ENCODE measurements around the gene PLEKHG1.

Gene PLEKHG1

GRCh38 chr6:150596439-150596838, 3.2 kb upstream of the PLEKHG1 start:
- Histone ChIP-seq H3K27ac (ENCODE audit: low read depth, low read length) (no peak overlapping the region), H3K36me3 (ENCODE audit: low read length) (no peaks in the 10 kb centered on the region), H3K9ac (ENCODE audit: low read length) (no peak overlapping the region), H4K20me1 (ENCODE audit: low read depth, low read length) (no peaks in the 10 kb centered on the region), H3K4me2 (ENCODE audit: low read depth, low read length, poor library complexity, severe bottlenecking) (no peak overlapping the region), H3F3A (ENCODE audit: insufficient read depth) (peaks cover 11% of the 10 kb centered on the region), H3K27me3 (ENCODE audit: low read length) (no peaks in the 10 kb centered on the region), H3K9me3 (ENCODE audit: insufficient read depth, low read length) (no peaks in the 10 kb centered on the region), H3K79me2 (ENCODE audit: insufficient read depth, low read length) (peaks cover 4% of the 10 kb centered on the region; the same call in 1 of the 2 replicates), H3K4me3 (ENCODE audit: insufficient read depth, low read length, poor library complexity, severe bottlenecking) (no peak overlapping the region), H3K9me2 (replicated peaks; ENCODE audit: insufficient read depth, low read length) (no peaks in the 10 kb centered on the region), H2AFZ (ENCODE audit: low read depth, low read length, severe bottlenecking) (no peak overlapping the region)
- TF ChIP-seq EZH2phosphoT487 (conservative IDR thresholded peaks at IDR 0.05; ENCODE audit: low read length) (no peak), CTCF (IDR thresholded peaks at IDR 0.05; ENCODE audit: insufficient read depth, low read length, poor library complexity, severe bottlenecking) (no peak)

- Histone ChIP-seq H3K9me2 (replicated peaks; ENCODE audit: insufficient read depth, low read length) (no peaks in the 10 kb centered on the region), H3K27me3 (ENCODE audit: low read length) (no peaks in the 10 kb centered on the region), H3K9me3 (ENCODE audit: insufficient read depth, low read length) (no peaks in the 10 kb centered on the region), H3K27ac (ENCODE audit: low read depth, low read length) (0 out of 2 replicates have a peak overlapping the region, but pooled peaks have one; percentile 71), H4K20me1 (ENCODE audit: low read depth, low read length) (no peaks in the 10 kb centered on the region), H3K36me3 (ENCODE audit: low read length) (no peaks in the 10 kb centered on the region), H3K79me2 (ENCODE audit: insufficient read depth, low read length) (peaks cover 14% of the 10 kb centered on the region; the same call in 1 of the 2 replicates), H3K4me3 (ENCODE audit: insufficient read depth, low read length, poor library complexity, severe bottlenecking) (no peak overlapping the region), H3F3A (ENCODE audit: insufficient read depth) (peaks cover 11% of the 10 kb centered on the region), H3K9ac (ENCODE audit: low read length) (0 out of 2 replicates have a peak overlapping the region, but pooled peaks have one; percentile 78), H2AFZ (ENCODE audit: low read depth, low read length, severe bottlenecking) (no peak overlapping the region), H3K4me2 (ENCODE audit: low read depth, low read length, poor library complexity, severe bottlenecking) (peak overlapping the region; percentile 70)
- TF ChIP-seq CTCF (IDR thresholded peaks at IDR 0.05; ENCODE audit: insufficient read depth, low read length, poor library complexity, severe bottlenecking) (no peak), EZH2phosphoT487 (conservative IDR thresholded peaks at IDR 0.05; ENCODE audit: low read length) (no peak)
Observed at GRCh38 chr6:150598401-150598800, 1.3 kb upstream of the PLEKHG1 start.

GRCh38 chr6:150598858-150599198, 857 bp upstream of the PLEKHG1 start:
- Histone ChIP-seq H3K4me3 (ENCODE audit: insufficient read depth, low read length, poor library complexity, severe bottlenecking) (no peak overlapping the region), H3K4me2 (ENCODE audit: low read depth, low read length, poor library complexity, severe bottlenecking) (peak overlapping the region; percentile 70), H3K9ac (ENCODE audit: low read length) (peak overlapping the region; percentile 78), H3K27me3 (ENCODE audit: low read length) (no peaks in the 10 kb centered on the region), H3K9me2 (replicated peaks; ENCODE audit: insufficient read depth, low read length) (no peaks in the 10 kb centered on the region), H3K36me3 (ENCODE audit: low read length) (no peaks in the 10 kb centered on the region), H2AFZ (ENCODE audit: low read depth, low read length, severe bottlenecking) (peak overlapping the region; percentile 44), H3K9me3 (ENCODE audit: insufficient read depth, low read length) (no peaks in the 10 kb centered on the region), H3F3A (ENCODE audit: insufficient read depth) (peaks cover 11% of the 10 kb centered on the region), H3K79me2 (ENCODE audit: insufficient read depth, low read length) (peaks cover 19% of the 10 kb centered on the region; the same call in 1 of the 2 replicates), H4K20me1 (ENCODE audit: low read depth, low read length) (no peaks in the 10 kb centered on the region), H3K27ac (ENCODE audit: low read depth, low read length) (peak overlapping the region; percentile 71; the same call in 1 of the 2 replicates)
- TF ChIP-seq EZH2phosphoT487 (conservative IDR thresholded peaks at IDR 0.05; ENCODE audit: low read length) (no peak), CTCF (IDR thresholded peaks at IDR 0.05; ENCODE audit: insufficient read depth, low read length, poor library complexity, severe bottlenecking) (no peak)
